Liver (tissue), 3 donors: ENCODE measurements around the gene PRKCH.

ENCODE experiments used
- ATF3 ChIP-seq: IDR thresholded peaks from 2 replicates; pipeline ENCODE4 v1.6.1; 2016; ENCODE audit warnings: antibody characterized with exemption
- FOXA1 ChIP-seq: IDR thresholded peaks from 2 replicates; pipeline ENCODE4 v1.6.1; 2016; ENCODE audit warnings: antibody characterized with exemption
- GABPA ChIP-seq, 2 donors: IDR thresholded peaks in 1 of 2; conservative IDR thresholded peaks in 1 of 2; 2 replicates each; pipeline ENCODE4 v1.6.1; 2016; ENCODE audit warnings: antibody characterized with exemption in 2 of 2, mild to moderate bottlenecking in 1 of 2, moderate library complexity in 1 of 2
- NR2F2 ChIP-seq: IDR thresholded peaks from 2 replicates; pipeline ENCODE4 v1.6.1; 2016; ENCODE audit warnings: antibody characterized with exemption
- RAD21 ChIP-seq, 2 donors: IDR thresholded peaks; 2 replicates each; pipeline ENCODE4 v1.6.1; 2016; ENCODE audit warnings: antibody characterized with exemption in 2 of 2, mild to moderate bottlenecking in 2 of 2
- TAF1 ChIP-seq: conservative IDR thresholded peaks from 2 replicates; pipeline ENCODE4 v1.6.1; 2016; ENCODE audit warnings: antibody characterized with exemption, mild to moderate bottlenecking
- TF ChIP-seq, protein P1 (sequence below): fragments of 150-350 bp; IDR thresholded peaks from 2 replicates; pipeline ENCODE4 v1.5.1; 2017; ENCODE audit warnings: improper control_type of control experiment, low read depth, low read length; ENCODE audit not compliant: missing input control
- TF ChIP-seq, protein P2 (sequence below): IDR thresholded peaks from 2 replicates; pipeline ENCODE4 v1.6.1; 2016; ENCODE audit warnings: antibody characterized with exemption, mild to moderate bottlenecking
- donor health status: healthy.
- donor health status: healthy.

- TF ChIP-seq TAF1 (no peak), GABPA (IDR thresholded peaks at IDR 0.05 in 1 of 2, conservative IDR thresholded peaks at IDR 0.05 in 1 of 2) (no peak), FOXA1 (no peak), ATF3 (no peak), NR2F2 (no peak), RAD21 (IDR thresholded peaks at IDR 0.05) (no peak)
- TF ChIP-seq, protein P1, sequence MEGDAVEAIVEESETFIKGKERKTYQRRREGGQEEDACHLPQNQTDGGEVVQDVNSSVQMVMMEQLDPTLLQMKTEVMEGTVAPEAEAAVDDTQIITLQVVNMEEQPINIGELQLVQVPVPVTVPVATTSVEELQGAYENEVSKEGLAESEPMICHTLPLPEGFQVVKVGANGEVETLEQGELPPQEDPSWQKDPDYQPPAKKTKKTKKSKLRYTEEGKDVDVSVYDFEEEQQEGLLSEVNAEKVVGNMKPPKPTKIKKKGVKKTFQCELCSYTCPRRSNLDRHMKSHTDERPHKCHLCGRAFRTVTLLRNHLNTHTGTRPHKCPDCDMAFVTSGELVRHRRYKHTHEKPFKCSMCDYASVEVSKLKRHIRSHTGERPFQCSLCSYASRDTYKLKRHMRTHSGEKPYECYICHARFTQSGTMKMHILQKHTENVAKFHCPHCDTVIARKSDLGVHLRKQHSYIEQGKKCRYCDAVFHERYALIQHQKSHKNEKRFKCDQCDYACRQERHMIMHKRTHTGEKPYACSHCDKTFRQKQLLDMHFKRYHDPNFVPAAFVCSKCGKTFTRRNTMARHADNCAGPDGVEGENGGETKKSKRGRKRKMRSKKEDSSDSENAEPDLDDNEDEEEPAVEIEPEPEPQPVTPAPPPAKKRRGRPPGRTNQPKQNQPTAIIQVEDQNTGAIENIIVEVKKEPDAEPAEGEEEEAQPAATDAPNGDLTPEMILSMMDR = no peak
- TF ChIP-seq, protein P2, sequence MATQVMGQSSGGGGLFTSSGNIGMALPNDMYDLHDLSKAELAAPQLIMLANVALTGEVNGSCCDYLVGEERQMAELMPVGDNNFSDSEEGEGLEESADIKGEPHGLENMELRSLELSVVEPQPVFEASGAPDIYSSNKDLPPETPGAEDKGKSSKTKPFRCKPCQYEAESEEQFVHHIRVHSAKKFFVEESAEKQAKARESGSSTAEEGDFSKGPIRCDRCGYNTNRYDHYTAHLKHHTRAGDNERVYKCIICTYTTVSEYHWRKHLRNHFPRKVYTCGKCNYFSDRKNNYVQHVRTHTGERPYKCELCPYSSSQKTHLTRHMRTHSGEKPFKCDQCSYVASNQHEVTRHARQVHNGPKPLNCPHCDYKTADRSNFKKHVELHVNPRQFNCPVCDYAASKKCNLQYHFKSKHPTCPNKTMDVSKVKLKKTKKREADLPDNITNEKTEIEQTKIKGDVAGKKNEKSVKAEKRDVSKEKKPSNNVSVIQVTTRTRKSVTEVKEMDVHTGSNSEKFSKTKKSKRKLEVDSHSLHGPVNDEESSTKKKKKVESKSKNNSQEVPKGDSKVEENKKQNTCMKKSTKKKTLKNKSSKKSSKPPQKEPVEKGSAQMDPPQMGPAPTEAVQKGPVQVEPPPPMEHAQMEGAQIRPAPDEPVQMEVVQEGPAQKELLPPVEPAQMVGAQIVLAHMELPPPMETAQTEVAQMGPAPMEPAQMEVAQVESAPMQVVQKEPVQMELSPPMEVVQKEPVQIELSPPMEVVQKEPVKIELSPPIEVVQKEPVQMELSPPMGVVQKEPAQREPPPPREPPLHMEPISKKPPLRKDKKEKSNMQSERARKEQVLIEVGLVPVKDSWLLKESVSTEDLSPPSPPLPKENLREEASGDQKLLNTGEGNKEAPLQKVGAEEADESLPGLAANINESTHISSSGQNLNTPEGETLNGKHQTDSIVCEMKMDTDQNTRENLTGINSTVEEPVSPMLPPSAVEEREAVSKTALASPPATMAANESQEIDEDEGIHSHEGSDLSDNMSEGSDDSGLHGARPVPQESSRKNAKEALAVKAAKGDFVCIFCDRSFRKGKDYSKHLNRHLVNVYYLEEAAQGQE = no peak
Measured at GRCh38 chr14:61429316-61429715, 107.9 kb downstream of the PRKCH start.
